ENCODE results near the gene MBLAC1. TPM values are rescaled to one million over a fixed set of nuclear protein-coding genes. Genes with fewer than 3 reads are reported as not detected.
A peak's percentile ranks its signal among the peaks of the same experiment; 100 is the strongest.

The MBLAC1 gene
- total and polyA plus RNA-seq, 8 donors, result 1.1 to 3.7 (median 1.9) TPM

GRCh38 chr7:100177045-100178001, 50.6 kb downstream of the MBLAC1 start, which contains the start of the genes GPC2 and STAG3:
Gene GPC2 (minus strand): TSS chr7:100177381. CDS start chr7:100177199, 182 bp downstream.
Gene STAG3 (plus strand): TSS chr7:100177918. CDS start chr7:100180557, 2,639 bp downstream.
- DNase-seq, result peak; percentile 91 to 97 (median 95)
- Histone ChIP-seq H3K27ac (no peak within 1 kb of the TSS), H3K4me1 (no peaks in the 10 kb centered on the region), H3K27me3 (no peaks in the 10 kb centered on the region), H3K4me3 (peak within 1 kb of the TSS in 2 of 4 donors; percentile 19 to 59), H3K36me3 (no peaks in the 10 kb centered on the region), H3K9me3 (no peaks in the 10 kb centered on the region)
- intact Hi-C loops (cut with DNase I), result no loop called here
- peak; percentile 95 to 99 (median 96) for ATAC-seq
- no peak for FAIRE-seq
- TF ChIP-seq, protein P1, sequence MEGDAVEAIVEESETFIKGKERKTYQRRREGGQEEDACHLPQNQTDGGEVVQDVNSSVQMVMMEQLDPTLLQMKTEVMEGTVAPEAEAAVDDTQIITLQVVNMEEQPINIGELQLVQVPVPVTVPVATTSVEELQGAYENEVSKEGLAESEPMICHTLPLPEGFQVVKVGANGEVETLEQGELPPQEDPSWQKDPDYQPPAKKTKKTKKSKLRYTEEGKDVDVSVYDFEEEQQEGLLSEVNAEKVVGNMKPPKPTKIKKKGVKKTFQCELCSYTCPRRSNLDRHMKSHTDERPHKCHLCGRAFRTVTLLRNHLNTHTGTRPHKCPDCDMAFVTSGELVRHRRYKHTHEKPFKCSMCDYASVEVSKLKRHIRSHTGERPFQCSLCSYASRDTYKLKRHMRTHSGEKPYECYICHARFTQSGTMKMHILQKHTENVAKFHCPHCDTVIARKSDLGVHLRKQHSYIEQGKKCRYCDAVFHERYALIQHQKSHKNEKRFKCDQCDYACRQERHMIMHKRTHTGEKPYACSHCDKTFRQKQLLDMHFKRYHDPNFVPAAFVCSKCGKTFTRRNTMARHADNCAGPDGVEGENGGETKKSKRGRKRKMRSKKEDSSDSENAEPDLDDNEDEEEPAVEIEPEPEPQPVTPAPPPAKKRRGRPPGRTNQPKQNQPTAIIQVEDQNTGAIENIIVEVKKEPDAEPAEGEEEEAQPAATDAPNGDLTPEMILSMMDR (IDR thresholded peaks at IDR 0.05), result no peak
- 2 to 4% methylated on average over 77 to 78 of the region's 78 CpGs for WGBS, 2 donors

Small RNAs within 50 kb of the gene (microRNA-seq; reads per million reads assigned to microRNA genes)
- gene MIR106B (880 to 1,363 reads per million in 2 donors), gene MIR25 (326 to 479 reads per million in 2 donors), gene MIR4658 (0 to 0.88 reads per million in 2 donors), gene MIR93 (868 to 1,951 reads per million in 2 donors)

Other genes with a start within 250 kb of the MBLAC1 start
- not detected for gene OR2AE1, start 249.9 kb upstream of the MBLAC1 start, total RNA-seq
- not detected for gene OR2AE1, start 249.9 kb upstream of the MBLAC1 start, polyA plus RNA-seq
- gene TRIM4, start 207.4 kb upstream of the MBLAC1 start, total RNA-seq, result 10 to 100 TPM; 13.8 to 18.6 (median 16.4) TPM
- gene TRIM4, start 207.4 kb upstream of the MBLAC1 start, polyA plus RNA-seq, result 10 to 100 TPM in 1 of 2 donors, 1 to 10 TPM in 1; 9.4 to 13.4 TPM
- 1 to 10 TPM in 4 of 6 donors, under 1 TPM in 2; 0.37 to 8.7 (median 4.7) TPM for gene GJC3, start 197.3 kb upstream of the MBLAC1 start, total RNA-seq
- gene GJC3, start 197.3 kb upstream of the MBLAC1 start, polyA plus RNA-seq, result 1 to 10 TPM; 4.2 to 4.6 TPM
- 100 to 1,000 TPM; 174 to 262 (median 214) TPM for gene AZGP1, start 150.9 kb upstream of the MBLAC1 start, total RNA-seq
- gene AZGP1, start 150.9 kb upstream of the MBLAC1 start, polyA plus RNA-seq, result 100 to 1,000 TPM; 362 to 686 TPM
- 10 to 100 TPM; 52.6 to 86.0 (median 68.2) TPM for gene ZKSCAN1, start 111.4 kb upstream of the MBLAC1 start, total RNA-seq
- gene ZKSCAN1, start 111.4 kb upstream of the MBLAC1 start, polyA plus RNA-seq, result 10 to 100 TPM; 24.2 to 28.9 TPM
- gene ZSCAN21, start 77.2 kb upstream of the MBLAC1 start, total RNA-seq, result 1 to 10 TPM; 3.8 to 9.6 (median 6.2) TPM
- gene ZSCAN21, start 77.2 kb upstream of the MBLAC1 start, polyA plus RNA-seq, result 10 to 100 TPM in 1 of 2 donors, 1 to 10 TPM in 1; 8.3 to 11.8 TPM
- gene ZNF3, start 45.2 kb upstream of the MBLAC1 start, total RNA-seq, result 10 to 100 TPM in 5 of 6 donors, 1 to 10 TPM in 1; 9.6 to 21.2 (median 13.2) TPM
- gene ZNF3, start 45.2 kb upstream of the MBLAC1 start, polyA plus RNA-seq, result 10 to 100 TPM; 15.8 to 21.1 TPM
- 10 to 100 TPM; 34.6 to 44.0 (median 38.3) TPM for gene COPS6, start 38.0 kb upstream of the MBLAC1 start, total RNA-seq
- gene COPS6, start 38.0 kb upstream of the MBLAC1 start, polyA plus RNA-seq, result 10 to 100 TPM; 46.0 to 82.0 TPM
- 10 to 100 TPM; 21.7 to 38.4 (median 24.1) TPM for gene MCM7, start 25.6 kb upstream of the MBLAC1 start, total RNA-seq
- gene MCM7, start 25.6 kb upstream of the MBLAC1 start, polyA plus RNA-seq, result 10 to 100 TPM; 63.1 to 77.0 TPM
- gene AP4M1, start 25.3 kb upstream of the MBLAC1 start, total RNA-seq, result 10 to 100 TPM in 5 of 6 donors, 1 to 10 TPM in 1; 8.6 to 14.6 (median 10.9) TPM
- gene AP4M1, start 25.3 kb upstream of the MBLAC1 start, polyA plus RNA-seq, result 10 to 100 TPM; 23.5 to 25.4 TPM
- gene TAF6, start 7.6 kb upstream of the MBLAC1 start, total RNA-seq, result 10 to 100 TPM; 11.7 to 27.2 (median 13.9) TPM
- gene TAF6, start 7.6 kb upstream of the MBLAC1 start, polyA plus RNA-seq, result 10 to 100 TPM; 31.3 to 39.6 TPM
- 1 to 10 TPM; 1.8 to 6.5 (median 2.8) TPM for gene CNPY4, start 7.3 kb upstream of the MBLAC1 start, total RNA-seq
- 10 to 100 TPM in 1 of 2 donors, 1 to 10 TPM in 1; 4.7 to 10.8 TPM for gene CNPY4, start 7.3 kb upstream of the MBLAC1 start, polyA plus RNA-seq
- gene LAMTOR4, start 22.0 kb downstream of the MBLAC1 start, total RNA-seq, result 10 to 100 TPM; 43.8 to 57.3 (median 51.8) TPM
- gene LAMTOR4, start 22.0 kb downstream of the MBLAC1 start, polyA plus RNA-seq, result 100 to 1,000 TPM; 147 to 209 TPM
- 10 to 100 TPM in 2 of 6 donors, 1 to 10 TPM in 4; 5.1 to 15.7 (median 8.8) TPM for gene TRAPPC14, start 31.8 kb downstream of the MBLAC1 start, total RNA-seq
- gene TRAPPC14, start 31.8 kb downstream of the MBLAC1 start, polyA plus RNA-seq, result 10 to 100 TPM; 32.1 to 34.6 TPM
- gene GAL3ST4, start 41.6 kb downstream of the MBLAC1 start, total RNA-seq, result 1 to 10 TPM in 2 of 6 donors, under 1 TPM in 4; 0.28 to 8.9 (median 0.69) TPM
- gene GAL3ST4, start 41.6 kb downstream of the MBLAC1 start, polyA plus RNA-seq, result under 1 TPM; 0.45 to 0.65 TPM
- gene GPC2, start 50.4 kb downstream of the MBLAC1 start, total RNA-seq, result 1 to 10 TPM in 1 of 6 donors, under 1 TPM in 5; 0.12 to 2.5 (median 0.51) TPM
- gene GPC2, start 50.4 kb downstream of the MBLAC1 start, polyA plus RNA-seq, result under 1 TPM; 0.59 to 0.68 TPM
- 1 to 10 TPM in 2 of 6 donors, under 1 TPM in 4; 0.19 to 1.2 (median 0.94) TPM for gene STAG3, start 51.0 kb downstream of the MBLAC1 start, total RNA-seq
- gene STAG3, start 51.0 kb downstream of the MBLAC1 start, polyA plus RNA-seq, result under 1 TPM; 0.99 TPM
- under 1 TPM in 2 of 6 donors, not detected in 4; 0.22 to 0.34 TPM for gene PVRIG, start 93.0 kb downstream of the MBLAC1 start, total RNA-seq
- gene PVRIG, start 93.0 kb downstream of the MBLAC1 start, polyA plus RNA-seq, result under 1 TPM in 1 of 2 donors, not detected in 1; 0.09 TPM
- not detected for gene SPDYE3, start 180.7 kb downstream of the MBLAC1 start, total RNA-seq
- under 1 TPM; 0.08 to 0.09 TPM for gene SPDYE3, start 180.7 kb downstream of the MBLAC1 start, polyA plus RNA-seq
- gene PILRB, start 231.2 kb downstream of the MBLAC1 start, total RNA-seq, result 10 to 100 TPM; 14.7 to 33.6 (median 20.1) TPM
- gene PILRB, start 231.2 kb downstream of the MBLAC1 start, polyA plus RNA-seq, result 100 to 1,000 TPM; 202 to 218 TPM
- gene PILRA, start 246.5 kb downstream of the MBLAC1 start, total RNA-seq, result 1 to 10 TPM in 5 of 6 donors, under 1 TPM in 1; 0.88 to 7.6 (median 2.8) TPM
- 1 to 10 TPM; 3.8 to 4.8 TPM for gene PILRA, start 246.5 kb downstream of the MBLAC1 start, polyA plus RNA-seq